ENCODE results near the gene SWT1.

Gene SWT1

GRCh38 chr1:185144233-185144632 lies 12.7 kb upstream of the SWT1 start:
- Histone ChIP-seq H3K27me3 (ENCODE audit: insufficient read depth, poor library complexity, severe bottlenecking) (no peaks in the 10 kb centered on the region), H3K4me3 (ENCODE audit: severe bottlenecking) (no peak overlapping the region), H3K27ac (ENCODE audit: poor library complexity, severe bottlenecking) (no peak overlapping the region), H3K4me1 (ENCODE audit: insufficient read depth, poor library complexity, severe bottlenecking) (no peaks in the 10 kb centered on the region), H3K36me3 (ENCODE audit: low read depth) (peaks cover 89% of the 10 kb centered on the region), H3K9me3 (ENCODE audit: severe bottlenecking) (no peaks in the 10 kb centered on the region)
- ATAC-seq (ENCODE audit: low read depth) (peak; percentile 48; the same call in 1 of the 3 replicates), DNase-seq (ENCODE audit: low spot score) (no peak)
- no peak for TF ChIP-seq CTCF (IDR thresholded peaks at IDR 0.05; ENCODE audit: poor library complexity, severe bottlenecking)

GRCh38 chr1:185151215-185151614 lies 5.8 kb upstream of the SWT1 start:
- no peak overlapping the region for H3K4me3 ChIP-seq (ENCODE audit: severe bottlenecking)

GRCh38 chr1:185152187-185152767 lies 4.7 kb upstream of the SWT1 start:
- no peak overlapping the region for H3K4me3 ChIP-seq (ENCODE audit: severe bottlenecking)
- H3K27me3 ChIP-seq (ENCODE audit: insufficient read depth, poor library complexity, severe bottlenecking): no peaks in the 10 kb centered on the region
- H3K36me3 ChIP-seq (ENCODE audit: low read depth): peaks cover 37% of the 10 kb centered on the region
- ATAC-seq (ENCODE audit: low read depth) (no peak), DNase-seq (ENCODE audit: low spot score) (no peak)
- peaks cover 13% of the 10 kb centered on the region for H3K4me1 ChIP-seq (ENCODE audit: insufficient read depth, poor library complexity, severe bottlenecking)
- H3K9me3 ChIP-seq (ENCODE audit: severe bottlenecking): no peaks in the 10 kb centered on the region
- TF ChIP-seq CTCF (IDR thresholded peaks at IDR 0.05; ENCODE audit: poor library complexity, severe bottlenecking): no peak
- H3K27ac ChIP-seq (ENCODE audit: poor library complexity, severe bottlenecking): no peak overlapping the region

More at GRCh38 chr1:185151215-185151614, 5.8 kb upstream of the SWT1 start:
- TF ChIP-seq CTCF (IDR thresholded peaks at IDR 0.05; ENCODE audit: poor library complexity, severe bottlenecking): no peak
- Histone ChIP-seq H3K4me1 (ENCODE audit: insufficient read depth, poor library complexity, severe bottlenecking) (peaks cover 13% of the 10 kb centered on the region), H3K27ac (ENCODE audit: poor library complexity, severe bottlenecking) (no peak overlapping the region), H3K9me3 (ENCODE audit: severe bottlenecking) (no peaks in the 10 kb centered on the region), H3K36me3 (ENCODE audit: low read depth) (peaks cover 47% of the 10 kb centered on the region), H3K27me3 (ENCODE audit: insufficient read depth, poor library complexity, severe bottlenecking) (no peaks in the 10 kb centered on the region)
- no peak for ATAC-seq (ENCODE audit: low read depth)
- DNase-seq (ENCODE audit: low spot score): no peak

GRCh38 chr1:185154912-185155513 lies 2.0 kb upstream of the SWT1 start:
- Histone ChIP-seq H3K4me1 (ENCODE audit: insufficient read depth, poor library complexity, severe bottlenecking) (peaks cover 13% of the 10 kb centered on the region), H3K27ac (ENCODE audit: poor library complexity, severe bottlenecking) (no peak overlapping the region), H3K27me3 (ENCODE audit: insufficient read depth, poor library complexity, severe bottlenecking) (no peaks in the 10 kb centered on the region), H3K36me3 (ENCODE audit: low read depth) (peaks cover 9% of the 10 kb centered on the region), H3K9me3 (ENCODE audit: severe bottlenecking) (no peaks in the 10 kb centered on the region), H3K4me3 (ENCODE audit: severe bottlenecking) (no peak overlapping the region)
- DNase-seq (ENCODE audit: low spot score) (no peak), ATAC-seq (ENCODE audit: low read depth) (no peak)
- no peak for TF ChIP-seq CTCF (IDR thresholded peaks at IDR 0.05; ENCODE audit: poor library complexity, severe bottlenecking)
